CD4-positive, alpha-beta memory T cell (primary cell): ENCODE data around the gene ACACA. TPM values are rescaled to one million over a fixed set of nuclear protein-coding genes. Genes with fewer than 3 reads are reported as not detected.

Source experiments
- CTCF ChIA-PET: fragments of 350-600 bp; sonication (Branson Sonifier 250); formaldehyde crosslinking; loops from one replicate; lab custom pipeline; 2021; ENCODE audit warnings: inconsistent platforms; ENCODE audit not compliant: partially characterized antibody; lab: Charles Lee
- POLR2A ChIA-PET: fragments of 350-600 bp; sonication (Branson Sonifier 250); formaldehyde crosslinking; loops from one replicate; lab custom pipeline; 2021; ENCODE audit not compliant: partially characterized antibody; lab: Charles Lee
- DNase-seq, 5 donors: peaks; one replicate each; pipeline versions ENCODE4 v3.0.0 to v3.0.0-alpha.2; 2020 to 2022; ENCODE audit warnings: mixed read lengths in 1 of 5
- H3K27ac ChIP-seq: one replicate; pipeline ENCODE4 v1.7.0; 2013; ENCODE audit warnings: low read depth, low read length
- H3K27me3 ChIP-seq: 2 replicates; pipeline ENCODE4 v1.7.0; 2013; ENCODE audit warnings: mild to moderate bottlenecking, low read length, moderate library complexity; ENCODE audit not compliant: insufficient read depth
- H3K36me3 ChIP-seq: 2 replicates; pipeline ENCODE4 v1.7.0; 2013; ENCODE audit warnings: mild to moderate bottlenecking, low read length, moderate library complexity; ENCODE audit not compliant: insufficient read depth
- H3K4me1 ChIP-seq: 2 replicates; pipeline ENCODE4 v1.7.0; 2013; ENCODE audit warnings: mild to moderate bottlenecking, low read length, moderate library complexity; ENCODE audit not compliant: insufficient read depth
- H3K4me3 ChIP-seq, 2 donors: one replicate each; pipeline ENCODE4 v1.7.0; 2013; ENCODE audit warnings: low read length in 2 of 2, mild to moderate bottlenecking in 1 of 2
- H3K9me3 ChIP-seq, 2 donors: one replicate each; pipeline ENCODE4 v1.7.0; 2013; ENCODE audit warnings: low read length in 2 of 2, control low read depth in 1 of 2; ENCODE audit not compliant: control insufficient read depth in 1 of 2
- H3K27ac Mint-ChIP-seq, 7 donors: one replicate each; pipeline ENCODE4 v1.8.0; 2020 to 2021; ENCODE audit warnings: mixed read lengths in 7 of 7, mild to moderate bottlenecking in 6 of 7, inconsistent platforms in 3 of 7, moderate library complexity in 3 of 7
- H3K27me3 Mint-ChIP-seq, 2 donors: one replicate each; pipeline ENCODE4 v1.8.0; 2020 to 2021; ENCODE audit warnings: mixed read lengths in 2 of 2
- H3K36me3 Mint-ChIP-seq, 2 donors: one replicate each; pipeline ENCODE4 v1.8.0; 2020 to 2021; ENCODE audit warnings: mixed read lengths in 2 of 2, inconsistent platforms in 1 of 2, mild to moderate bottlenecking in 1 of 2
- H3K4me1 Mint-ChIP-seq, 4 donors: one replicate each; pipeline ENCODE4 v1.8.0; 2020 to 2021; ENCODE audit warnings: mixed read lengths in 4 of 4, mild to moderate bottlenecking in 1 of 4
- H3K4me3 Mint-ChIP-seq, 8 donors: one replicate each; pipeline ENCODE4 v1.8.0; 2020 to 2021; ENCODE audit warnings: mixed read lengths in 8 of 8, mild to moderate bottlenecking in 7 of 8, moderate library complexity in 6 of 8, inconsistent platforms in 3 of 8
- H3K9me3 Mint-ChIP-seq, 8 donors: one replicate each; pipeline ENCODE4 v1.8.0; 2020 to 2021; ENCODE audit warnings: mixed read lengths in 8 of 8, mild to moderate bottlenecking in 5 of 8, inconsistent platforms in 3 of 8, moderate library complexity in 1 of 8
- intact Hi-C: fragments of 100-400 bp; cut with micrococcal nuclease; formaldehyde crosslinking; loops from one replicate; pipeline ENCODE4 v1.15.1; 2023
- polyA plus RNA-seq, 2 donors: library from polyadenylated mRNA; unstranded; fragments of 300-500 nt; fragmentation: Illumina TruSeq; gene quantifications; one replicate each; pipeline ENCODE4 v1.2.3, GENCODE V29; 2021
- total RNA-seq, 2 experiments: library from RNA; stranded (reverse); gene quantifications; one replicate each; pipeline ENCODE4 v1.2.3, GENCODE V29; 2021

ACACA gene
- total and polyA plus RNA-seq, 4 experiments from 2014 or later, result 4.8 to 15.2 (median 10.1) TPM

DNA sequence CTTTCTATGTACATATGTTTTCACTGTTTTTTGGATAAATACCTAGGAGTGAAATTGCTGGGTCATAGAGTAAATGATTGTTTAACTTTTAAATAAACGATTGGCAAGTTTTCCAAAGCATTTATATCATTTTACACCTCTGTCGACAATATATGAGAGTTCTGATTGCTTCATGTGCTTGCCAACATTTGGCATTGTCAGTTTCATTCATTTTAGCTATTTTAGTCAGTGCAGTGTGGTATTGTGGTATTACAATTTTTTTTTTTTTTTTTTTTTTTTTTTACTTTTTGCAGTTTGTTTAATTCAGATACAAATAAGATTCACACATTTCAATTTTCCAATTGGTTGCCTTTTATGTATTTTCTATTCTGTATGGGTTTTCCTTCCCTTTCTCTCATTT is 26.0 kb upstream of the ACACA start:
- Mint-ChIP-seq H3K4me3 (no peak overlapping the region), H3K27me3 (no peaks in the 10 kb centered on the region), H3K4me1 (peaks cover 1 to 6% (median 2%) of the 10 kb centered on the region in 4 donors), H3K27ac (no peak overlapping the region), H3K9me3 (peaks cover 0 to 1% (median 0%) of the 10 kb centered on the region in 8 donors), H3K36me3 (peaks cover 2 to 52% of the 10 kb centered on the region in 2 donors)
- no peaks in the 10 kb centered on the region for H3K9me3 ChIP-seq
- POLR2A ChIA-PET, result no interaction called here
- H3K27ac ChIP-seq, result no peak overlapping the region
- CTCF ChIA-PET, result no interaction called here
- no peaks in the 10 kb centered on the region for H3K4me1 ChIP-seq
- intact Hi-C loops, result no loop called here
- H3K36me3 ChIP-seq, result peaks cover 9% of the 10 kb centered on the region
- H3K4me3 ChIP-seq, result no peak overlapping the region
- no peaks in the 10 kb centered on the region for H3K27me3 ChIP-seq
- DNase-seq, result no peak

DNA sequence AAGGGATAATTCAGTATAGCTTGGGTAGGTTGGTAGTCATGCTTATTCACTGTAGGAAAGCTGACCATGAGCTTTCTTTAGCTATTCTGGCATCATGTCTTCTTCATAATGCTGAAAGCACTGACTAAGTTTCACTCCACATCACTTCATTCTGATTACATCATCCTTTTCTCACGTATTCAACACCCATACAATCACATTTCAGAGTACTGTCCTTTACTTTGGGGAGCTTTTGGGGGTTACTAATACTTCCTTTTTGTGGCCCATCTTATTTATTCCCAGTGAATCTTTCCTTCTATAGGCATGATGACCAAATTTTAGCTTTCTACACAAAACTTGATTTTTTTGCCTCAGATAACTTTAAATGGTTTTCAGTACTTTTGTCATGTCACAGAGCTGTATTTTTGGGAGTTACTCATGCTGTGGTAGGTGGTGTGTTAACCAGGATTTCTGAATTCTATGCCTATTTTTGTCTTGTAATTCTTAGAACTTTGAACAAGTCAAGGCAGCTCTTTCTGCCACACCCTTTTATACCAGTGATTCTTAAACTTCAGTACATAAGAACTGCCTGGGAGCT is 23.5 kb upstream of the ACACA start:
- Histone ChIP-seq H3K27ac (no peak overlapping the region), H3K36me3 (peaks cover 19% of the 10 kb centered on the region), H3K4me3 (no peak overlapping the region), H3K27me3 (no peaks in the 10 kb centered on the region), H3K9me3 (no peaks in the 10 kb centered on the region), H3K4me1 (no peaks in the 10 kb centered on the region)
- intact Hi-C loops, result no loop called here
- ChIA-PET POLR2A (no interaction called here), CTCF (interaction anchor here (0.9 to 1.0 kb wide), 2 partner anchors 9 to 24 kb away, joined by 3 read pairs; no protein-coding TSS in a partner anchor)
- Mint-ChIP-seq H3K36me3 (peaks cover 14 to 66% of the 10 kb centered on the region in 2 donors), H3K27ac (peak overlapping the region in 4 of 7 donors; percentile 3 to 71 (median 16)), H3K4me1 (peaks cover 0 to 6% (median 1%) of the 10 kb centered on the region in 4 donors), H3K9me3 (peaks cover 0 to 1% (median 0%) of the 10 kb centered on the region in 8 donors), H3K4me3 (no peak overlapping the region), H3K27me3 (no peaks in the 10 kb centered on the region)
- no peak for DNase-seq

DNA sequence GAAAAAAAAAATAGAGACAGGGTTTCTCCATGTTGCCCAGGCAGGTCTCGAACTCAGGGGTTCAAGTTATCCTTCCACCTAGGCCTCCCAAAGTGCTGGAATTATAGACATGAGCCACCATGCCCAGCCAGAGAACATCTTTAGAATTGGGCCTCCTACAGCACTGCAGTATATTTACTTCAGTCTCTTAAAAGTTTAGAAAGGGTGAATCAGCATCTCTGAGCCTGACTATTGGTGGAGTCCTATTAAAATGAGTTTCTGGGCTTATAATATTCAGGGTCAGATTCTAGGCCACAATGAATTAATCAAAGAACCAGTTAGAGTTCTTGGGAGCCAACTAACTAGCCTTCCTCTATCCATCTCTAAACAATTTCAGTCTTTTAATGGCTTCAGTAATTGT is 22.8 kb upstream of the ACACA start:
- Mint-ChIP-seq H3K27me3 (no peaks in the 10 kb centered on the region), H3K4me3 (no peak overlapping the region), H3K9me3 (peaks cover 0 to 1% (median 0%) of the 10 kb centered on the region in 8 donors), H3K4me1 (peaks cover 0 to 6% (median 1%) of the 10 kb centered on the region in 4 donors), H3K36me3 (peaks cover 19 to 70% of the 10 kb centered on the region in 2 donors), H3K27ac (peak overlapping the region in 3 of 7 donors; percentile 3 to 9 (median 9))
- CTCF ChIA-PET, result interaction anchor here (0.9 to 1.0 kb wide), 2 partner anchors 10 to 25 kb away, joined by 3 read pairs; no protein-coding TSS in a partner anchor
- no peak overlapping the region for H3K4me3 ChIP-seq
- no peaks in the 10 kb centered on the region for H3K4me1 ChIP-seq
- no peak overlapping the region for H3K27ac ChIP-seq
- H3K9me3 ChIP-seq, result no peaks in the 10 kb centered on the region
- peaks cover 22% of the 10 kb centered on the region for H3K36me3 ChIP-seq
- POLR2A ChIA-PET, result no interaction called here
- intact Hi-C loops, result no loop called here
- DNase-seq, result no peak
- no peaks in the 10 kb centered on the region for H3K27me3 ChIP-seq

DNA sequence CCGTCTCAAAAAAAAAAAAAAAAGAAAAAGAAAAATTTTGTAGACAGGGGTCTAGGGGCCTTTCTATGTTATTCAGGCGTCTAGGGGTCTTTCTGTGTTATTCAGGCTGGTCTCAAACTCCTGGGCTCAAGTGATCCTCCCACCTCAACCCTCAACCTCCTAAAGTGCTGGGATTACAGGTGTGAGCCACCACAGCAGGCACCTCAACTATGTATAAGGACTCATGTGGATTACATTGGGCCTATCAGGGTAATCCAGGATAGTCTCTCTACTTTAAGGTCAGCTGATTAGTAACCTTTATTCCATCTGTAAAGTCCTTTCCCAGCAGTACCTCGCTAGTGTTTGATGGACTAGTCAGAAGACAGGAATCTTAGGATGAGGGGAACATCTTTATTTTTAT is 22.4 kb upstream of the ACACA start:
- Histone ChIP-seq H3K27me3 (no peaks in the 10 kb centered on the region), H3K4me1 (no peaks in the 10 kb centered on the region), H3K4me3 (no peak overlapping the region), H3K36me3 (peaks cover 22% of the 10 kb centered on the region), H3K9me3 (no peaks in the 10 kb centered on the region), H3K27ac (no peak overlapping the region)
- Mint-ChIP-seq H3K36me3 (peaks cover 22 to 66% of the 10 kb centered on the region in 2 donors), H3K9me3 (peaks cover 0 to 1% (median 0%) of the 10 kb centered on the region in 8 donors), H3K27ac (no peak overlapping the region), H3K4me3 (no peak overlapping the region), H3K4me1 (peaks cover 0 to 6% (median 1%) of the 10 kb centered on the region in 4 donors), H3K27me3 (no peaks in the 10 kb centered on the region)
- ChIA-PET CTCF (interaction anchor here (0.6 kb wide), 1 partner anchor 33 kb away, joined by 3 read pairs; no protein-coding TSS in a partner anchor), POLR2A (no interaction called here)
- no peak for DNase-seq
- intact Hi-C loops, result no loop called here

DNA sequence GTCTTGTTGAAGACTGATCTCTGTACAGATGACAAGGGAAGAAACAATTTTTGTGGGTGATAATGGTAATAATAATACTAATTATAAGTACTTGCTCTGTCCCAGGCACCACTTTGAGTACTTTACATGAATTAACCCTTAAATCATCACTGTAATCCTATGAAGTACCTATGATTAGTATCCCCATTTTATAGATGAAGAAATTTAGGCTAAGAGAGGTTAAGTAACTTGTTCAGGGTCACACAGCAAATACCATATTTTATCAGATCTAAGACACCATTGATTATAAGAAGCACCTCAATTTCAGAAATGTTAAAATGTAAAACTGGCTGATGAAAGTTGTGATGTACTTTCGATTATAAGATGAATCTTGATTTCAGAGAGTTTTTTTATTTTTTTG is 18.6 kb upstream of the ACACA start:
- intact Hi-C loops, result no loop called here
- peaks cover 0 to 7% (median 3%) of the 10 kb centered on the region in 4 donors for H3K4me1 Mint-ChIP-seq
- Histone ChIP-seq H3K4me1 (no peaks in the 10 kb centered on the region), H3K27ac (no peak overlapping the region), H3K36me3 (peaks cover 22% of the 10 kb centered on the region), H3K4me3 (no peak overlapping the region), H3K27me3 (no peaks in the 10 kb centered on the region), H3K9me3 (no peaks in the 10 kb centered on the region)
- no peaks in the 10 kb centered on the region for H3K27me3 Mint-ChIP-seq
- POLR2A ChIA-PET, result no interaction called here
- peaks cover 30 to 55% of the 10 kb centered on the region in 2 donors for H3K36me3 Mint-ChIP-seq
- H3K4me3 Mint-ChIP-seq, result no peak overlapping the region
- peaks cover 0 to 1% (median 0%) of the 10 kb centered on the region in 8 donors for H3K9me3 Mint-ChIP-seq
- CTCF ChIA-PET, result no interaction called here
- DNase-seq, result no peak
- H3K27ac Mint-ChIP-seq, result no peak overlapping the region

DNA sequence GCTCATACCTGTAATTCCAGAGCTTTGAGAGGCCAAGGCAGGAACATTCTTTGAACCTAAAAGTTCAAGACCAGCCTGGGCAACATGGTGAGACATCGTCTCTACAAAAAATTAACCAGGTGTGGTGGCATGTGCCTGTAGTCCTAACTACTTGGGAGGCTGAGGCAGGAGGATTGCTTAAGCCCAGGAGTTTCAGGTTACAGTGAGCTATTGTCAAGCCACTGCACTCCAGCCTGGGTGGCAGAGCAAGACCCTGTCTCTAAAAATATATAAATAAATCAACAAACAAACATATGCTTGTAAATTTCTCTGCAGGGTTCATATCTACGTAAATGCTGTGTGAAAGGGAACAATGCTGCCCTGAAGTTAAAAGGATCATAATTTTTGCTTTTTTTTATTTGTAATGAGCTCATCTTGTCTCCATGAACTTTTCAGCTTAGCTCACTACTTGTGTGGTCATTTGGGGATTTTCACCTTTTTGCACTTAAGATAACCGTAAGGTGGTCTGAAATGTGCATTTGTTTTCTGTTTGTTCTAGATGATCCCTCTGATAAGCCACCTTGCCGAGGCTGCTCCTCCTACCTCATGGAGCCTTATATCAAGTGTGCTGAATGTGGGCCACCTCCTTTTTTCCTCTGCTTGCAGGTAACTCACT is 16.5 kb upstream of the ACACA start:
- DNase-seq, result no peak
- intact Hi-C loops, result no loop called here
- no peak overlapping the region for H3K27ac ChIP-seq
- Mint-ChIP-seq H3K9me3 (no peaks in the 10 kb centered on the region), H3K27me3 (no peaks in the 10 kb centered on the region), H3K4me3 (peak overlapping the region in 1 of 8 donors; percentile 1), H3K27ac (peak overlapping the region in 2 of 7 donors; percentile 24 to 63), H3K36me3 (peaks cover 30 to 49% of the 10 kb centered on the region in 2 donors), H3K4me1 (peaks cover 0 to 7% (median 0%) of the 10 kb centered on the region in 4 donors)
- POLR2A ChIA-PET, result no interaction called here
- peaks cover 20% of the 10 kb centered on the region for H3K36me3 ChIP-seq
- no peaks in the 10 kb centered on the region for H3K27me3 ChIP-seq
- CTCF ChIA-PET, result interaction anchor here (1.2 kb wide), 1 partner anchor 16 kb away, joined by 3 read pairs; no protein-coding TSS in a partner anchor
- no peak overlapping the region for H3K4me3 ChIP-seq
- no peaks in the 10 kb centered on the region for H3K9me3 ChIP-seq
- H3K4me1 ChIP-seq, result no peaks in the 10 kb centered on the region

GRCh38 chr17:37417852-37418251 is 11.2 kb upstream of the ACACA start:
- no peak overlapping the region for H3K4me3 ChIP-seq
- no peak overlapping the region for H3K4me3 Mint-ChIP-seq
- H3K4me1 ChIP-seq, result no peaks in the 10 kb centered on the region
- H3K27ac ChIP-seq, result no peak overlapping the region
- no peaks in the 10 kb centered on the region for H3K27me3 Mint-ChIP-seq
- H3K9me3 Mint-ChIP-seq, result no peaks in the 10 kb centered on the region
- no peaks in the 10 kb centered on the region for H3K9me3 ChIP-seq
- no peak for DNase-seq
- peaks cover 17 to 39% of the 10 kb centered on the region in 2 donors for H3K36me3 Mint-ChIP-seq
- intact Hi-C loops, result no loop called here
- H3K36me3 ChIP-seq, result peaks cover 8% of the 10 kb centered on the region
- POLR2A ChIA-PET, result no interaction called here
- H3K4me1 Mint-ChIP-seq, result peaks cover 4 to 12% (median 9%) of the 10 kb centered on the region in 4 donors
- no peak overlapping the region for H3K27ac Mint-ChIP-seq
- H3K27me3 ChIP-seq, result no peaks in the 10 kb centered on the region
- CTCF ChIA-PET, result no interaction called here
